ENCODE measurements around the gene POLR3K. TPM values are rescaled to one million over a fixed set of nuclear protein-coding genes. Genes with fewer than 3 reads are reported as not detected.
"Not testable (repeated sequence)": the region's sequence is repeated elsewhere in the genome, so short reads cannot be mapped to it uniquely, and the experiment has no call there.

Gene POLR3K
- total RNA-seq, 1 donor from 2014 or later: 12.0 TPM

GRCh38 chr16:10772-11171, 42.6 kb downstream of the POLR3K start:
- H3K4me1 ChIP-seq; H3K9me3 ChIP-seq; H3K36me3 ChIP-seq; H3K27me3 ChIP-seq; H3K27ac ChIP-seq; H3K4me3 ChIP-seq; intact Hi-C loops (cut with DNase I); ATAC-seq: not testable (repeated sequence)
- TF ChIP-seq CTCF (IDR thresholded peaks at IDR 0.05): peak; percentile 49
- peak; percentile 96 for DNase-seq

- Histone ChIP-seq H3K4me1 (no peaks in the 10 kb centered on the region), H3K27ac (no peak overlapping the region), H3K27me3 (no peaks in the 10 kb centered on the region), H3K4me3 (no peak overlapping the region), H3K9me3 (no peaks in the 10 kb centered on the region), H3K36me3 (no peaks in the 10 kb centered on the region)
- intact Hi-C loops (cut with DNase I): no loop called here
- peak; percentile 85 for ATAC-seq
- TF ChIP-seq CTCF (IDR thresholded peaks at IDR 0.05): no peak
- no peak for DNase-seq
These were observed 43.3 kb downstream of the POLR3K start for GRCh38 chr16:9903-10665.

Small RNAs within 50 kb of the gene (microRNA-seq; reads per million reads assigned to microRNA genes)
- not detected for gene MIR6859-4 (ENCODE audit: borderline microRNAs expressed)

Other genes with a start within 250 kb of the POLR3K start
- 11.6 TPM for gene SNRNP25, start 220 bp upstream of the POLR3K start, total RNA-seq
- 48.4 TPM for gene RHBDF1, start 19.0 kb upstream of the POLR3K start, total RNA-seq
- gene MPG, start 24.6 kb upstream of the POLR3K start, total RNA-seq: 42.5 TPM
- gene NPRL3, start 85.1 kb upstream of the POLR3K start, total RNA-seq: 30.6 TPM
- not detected for gene HBZ, start 99.0 kb upstream of the POLR3K start, total RNA-seq
- not detected for gene HBM, start 112.4 kb upstream of the POLR3K start, total RNA-seq
- 248 TPM for gene HBA2, start 119.3 kb upstream of the POLR3K start, total RNA-seq
- 241 TPM for gene HBA1, start 123.1 kb upstream of the POLR3K start, total RNA-seq
- gene HBQ1, start 126.9 kb upstream of the POLR3K start, total RNA-seq: not detected
- gene LUC7L, start 175.8 kb upstream of the POLR3K start, total RNA-seq: 78.8 TPM
- 56.0 TPM for gene FAM234A, start 181.2 kb upstream of the POLR3K start, total RNA-seq
- gene RGS11, start 222.3 kb upstream of the POLR3K start, total RNA-seq: 7.8 TPM
- gene ARHGDIG, start 227.0 kb upstream of the POLR3K start, total RNA-seq: 1.3 TPM
- gene PDIA2, start 229.6 kb upstream of the POLR3K start, total RNA-seq: 0.96 TPM

Data from upper lobe of right lung (tissue), 1 donor.